ENCODE results near the gene KRT74. TPM values are rescaled to one million over a fixed set of nuclear protein-coding genes. Genes with fewer than 3 reads are reported as not detected.

The KRT74 gene
- total RNA-seq, 2 experiments from 2014 or later = not detected

GRCh38 chr12:52618216-52618615 lies 44.6 kb upstream of the KRT74 start, which contains the start of gene KRT73:
KRT73 (minus strand) TSS chr12:52618559; CDS start chr12:52618524, 35 bp downstream.
- no peak within 1 kb of the TSS for H3K4me3 ChIP-seq (ENCODE audit: low read depth, low read length, poor library complexity, severe bottlenecking)
- TF ChIP-seq EZH2phosphoT487 (IDR thresholded peaks at IDR 0.05; ENCODE audit: borderline replicate concordance, low read depth, low read length) = no peak
- TF ChIP-seq, protein P1, sequence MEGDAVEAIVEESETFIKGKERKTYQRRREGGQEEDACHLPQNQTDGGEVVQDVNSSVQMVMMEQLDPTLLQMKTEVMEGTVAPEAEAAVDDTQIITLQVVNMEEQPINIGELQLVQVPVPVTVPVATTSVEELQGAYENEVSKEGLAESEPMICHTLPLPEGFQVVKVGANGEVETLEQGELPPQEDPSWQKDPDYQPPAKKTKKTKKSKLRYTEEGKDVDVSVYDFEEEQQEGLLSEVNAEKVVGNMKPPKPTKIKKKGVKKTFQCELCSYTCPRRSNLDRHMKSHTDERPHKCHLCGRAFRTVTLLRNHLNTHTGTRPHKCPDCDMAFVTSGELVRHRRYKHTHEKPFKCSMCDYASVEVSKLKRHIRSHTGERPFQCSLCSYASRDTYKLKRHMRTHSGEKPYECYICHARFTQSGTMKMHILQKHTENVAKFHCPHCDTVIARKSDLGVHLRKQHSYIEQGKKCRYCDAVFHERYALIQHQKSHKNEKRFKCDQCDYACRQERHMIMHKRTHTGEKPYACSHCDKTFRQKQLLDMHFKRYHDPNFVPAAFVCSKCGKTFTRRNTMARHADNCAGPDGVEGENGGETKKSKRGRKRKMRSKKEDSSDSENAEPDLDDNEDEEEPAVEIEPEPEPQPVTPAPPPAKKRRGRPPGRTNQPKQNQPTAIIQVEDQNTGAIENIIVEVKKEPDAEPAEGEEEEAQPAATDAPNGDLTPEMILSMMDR (conservative IDR thresholded peaks at IDR 0.05; ENCODE audit: low read length) = no peak
- CTCF ChIA-PET (ENCODE audit: unreplicated experiment) = no interaction called here
- no peaks in the 10 kb centered on the region for H3K36me3 ChIP-seq (ENCODE audit: insufficient read depth, low read length)
- no peaks in the 10 kb centered on the region for H3K9me2 ChIP-seq (ENCODE audit: insufficient read depth, low read length)
- H4K20me1 ChIP-seq (ENCODE audit: insufficient read depth, low read length) = no peaks in the 10 kb centered on the region; the same call in 1 of the 2 replicates
- no peak within 1 kb of the TSS for H3K27ac ChIP-seq (ENCODE audit: low read depth, low read length, poor library complexity, severe bottlenecking)
- no peak for DNase-seq (ENCODE audit: low spot score)
- H3K4me1 ChIP-seq (ENCODE audit: insufficient read depth, low read length, poor library complexity, severe bottlenecking) = no peaks in the 10 kb centered on the region
- BruUV-seq (replicated peaks) = no TSS peak
- no peak within 1 kb of the TSS for H3K4me2 ChIP-seq (ENCODE audit: low read length)
- H3K9me3 ChIP-seq (ENCODE audit: low read length) = no peaks in the 10 kb centered on the region
- H2AFZ ChIP-seq (ENCODE audit: low read length) = no peak within 1 kb of the TSS
- no peaks in the 10 kb centered on the region for H3K79me2 ChIP-seq (ENCODE audit: insufficient read depth, low read depth, low read length)
- intact Hi-C loops (cut with micrococcal nuclease; ENCODE audit: unreplicated experiment) = no loop called here
- POLR2A ChIA-PET = no interaction called here

DNA sequence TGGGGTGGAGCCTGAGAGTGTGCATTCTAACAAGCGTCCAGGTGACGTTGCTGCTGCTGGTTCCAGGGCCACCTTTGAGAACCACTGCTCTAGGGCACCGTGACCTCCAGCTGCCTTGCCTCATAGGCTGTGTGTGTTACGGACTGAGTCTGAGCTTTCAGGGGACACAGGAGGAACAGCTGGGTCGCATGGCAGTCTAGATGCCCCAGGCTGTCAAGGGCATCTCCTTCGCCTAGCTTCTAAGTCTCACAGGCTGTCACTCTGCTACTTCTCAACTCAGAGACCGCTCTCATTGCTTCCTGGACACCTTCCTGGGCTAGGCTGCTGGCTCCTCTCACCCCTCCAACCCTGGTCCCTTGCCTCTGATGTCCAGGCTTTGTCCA lies 43.8 kb upstream of the KRT74 start:
- H2AFZ ChIP-seq (ENCODE audit: low read length) = no peak overlapping the region
- no peak overlapping the region for H3K4me3 ChIP-seq (ENCODE audit: low read depth, low read length, poor library complexity, severe bottlenecking)
- BruUV-seq (replicated peaks) = no TSS peak
- DNase-seq (ENCODE audit: low spot score) = no peak
- CTCF ChIA-PET (ENCODE audit: unreplicated experiment) = no interaction called here
- H3K36me3 ChIP-seq (ENCODE audit: insufficient read depth, low read length) = no peaks in the 10 kb centered on the region
- no peak overlapping the region for H3K27ac ChIP-seq (ENCODE audit: low read depth, low read length, poor library complexity, severe bottlenecking)
- no peaks in the 10 kb centered on the region for H3K9me2 ChIP-seq (ENCODE audit: insufficient read depth, low read length)
- TF ChIP-seq EZH2phosphoT487 (IDR thresholded peaks at IDR 0.05; ENCODE audit: borderline replicate concordance, low read depth, low read length) = no peak
- TF ChIP-seq, protein P1 (conservative IDR thresholded peaks at IDR 0.05; ENCODE audit: low read length) = no peak
- H3K4me1 ChIP-seq (ENCODE audit: insufficient read depth, low read length, poor library complexity, severe bottlenecking) = no peaks in the 10 kb centered on the region
- H3K79me2 ChIP-seq (ENCODE audit: insufficient read depth, low read depth, low read length) = no peaks in the 10 kb centered on the region
- no peak overlapping the region for H3K4me2 ChIP-seq (ENCODE audit: low read length)
- POLR2A ChIA-PET = no interaction called here
- H3K9me3 ChIP-seq (ENCODE audit: low read length) = no peaks in the 10 kb centered on the region
- no peaks in the 10 kb centered on the region; the same call in 1 of the 2 replicates for H4K20me1 ChIP-seq (ENCODE audit: insufficient read depth, low read length)
- intact Hi-C loops (cut with micrococcal nuclease; ENCODE audit: unreplicated experiment) = no loop called here

GRCh38 chr12:52616680-52617402 lies 43.2 kb upstream of the KRT74 start:
- Histone ChIP-seq H3K9me2 (ENCODE audit: insufficient read depth, low read length) (no peaks in the 10 kb centered on the region), H4K20me1 (ENCODE audit: insufficient read depth, low read length) (no peaks in the 10 kb centered on the region; the same call in 1 of the 2 replicates), H3K36me3 (ENCODE audit: insufficient read depth, low read length) (no peaks in the 10 kb centered on the region), H3K27ac (ENCODE audit: low read depth, low read length, poor library complexity, severe bottlenecking) (no peak overlapping the region), H3K79me2 (ENCODE audit: insufficient read depth, low read depth, low read length) (no peaks in the 10 kb centered on the region), H2AFZ (ENCODE audit: low read length) (no peak overlapping the region), H3K4me3 (ENCODE audit: low read depth, low read length, poor library complexity, severe bottlenecking) (no peak overlapping the region), H3K4me1 (ENCODE audit: insufficient read depth, low read length, poor library complexity, severe bottlenecking) (no peaks in the 10 kb centered on the region), H3K9me3 (ENCODE audit: low read length) (no peaks in the 10 kb centered on the region), H3K4me2 (ENCODE audit: low read length) (no peak overlapping the region)
- intact Hi-C loops (cut with micrococcal nuclease; ENCODE audit: unreplicated experiment) = no loop called here
- no peak for TF ChIP-seq EZH2phosphoT487 (IDR thresholded peaks at IDR 0.05; ENCODE audit: borderline replicate concordance, low read depth, low read length)
- TF ChIP-seq, protein P1 (conservative IDR thresholded peaks at IDR 0.05; ENCODE audit: low read length) = no peak
- DNase-seq (ENCODE audit: low spot score) = no peak
- ChIA-PET POLR2A (no interaction called here), CTCF (ENCODE audit: unreplicated experiment) (no interaction called here)
- BruUV-seq (replicated peaks) = no TSS peak
